Neuronal stem cell (in vitro differentiated cells): ENCODE results near the gene TPM4.

Experiments
- DNase-seq: peaks from one replicate; pipeline ENCODE4 v3.0.0-alpha.2; 2013; ENCODE audit warnings: low spot score
- H2AFZ ChIP-seq: one replicate; pipeline ENCODE4 v1.6.1; 2013; ENCODE audit warnings: mild to moderate bottlenecking, low read length, inconsistent platforms
- H2AK5ac ChIP-seq: 2 replicates; pipeline ENCODE4 v1.6.1; 2013; ENCODE audit warnings: low read depth, mild to moderate bottlenecking, inconsistent platforms, low read length, moderate library complexity, mixed read lengths
- H2BK120ac ChIP-seq: 2 replicates; pipeline ENCODE4 v1.6.1; 2013; ENCODE audit warnings: low read depth, mild to moderate bottlenecking, inconsistent platforms, low read length, moderate library complexity, mixed read lengths
- H2BK12ac ChIP-seq: one replicate; pipeline ENCODE4 v1.6.1; 2013; ENCODE audit warnings: low read length, inconsistent platforms
- H2BK15ac ChIP-seq: 2 replicates; pipeline ENCODE4 v1.6.1; 2013; ENCODE audit warnings: mild to moderate bottlenecking, low read length, inconsistent platforms, mixed read lengths
- H2BK5ac ChIP-seq: one replicate; pipeline ENCODE4 v1.6.1; 2013; ENCODE audit warnings: inconsistent platforms, mild to moderate bottlenecking, low read length, moderate library complexity
- H3K14ac ChIP-seq: one replicate; pipeline ENCODE4 v1.6.1; 2013; ENCODE audit warnings: low read length, inconsistent platforms
- H3K18ac ChIP-seq: 2 replicates; pipeline ENCODE4 v1.6.1; 2013; ENCODE audit warnings: low read length, inconsistent platforms
- H3K23ac ChIP-seq: 2 replicates; pipeline ENCODE4 v1.6.1; 2013; ENCODE audit warnings: low read depth, mild to moderate bottlenecking, mixed read lengths, low read length, inconsistent platforms; ENCODE audit not compliant: poor library complexity
- H3K27ac ChIP-seq: replicated peaks from 3 replicates; pipeline ENCODE4 v1.5.1; 2013; ENCODE audit warnings: low read length, inconsistent platforms
- H3K27me3 ChIP-seq, 3 experiments: 2 replicates each; pipeline ENCODE4 v1.6.1; 2013; ENCODE audit warnings: low read length in 3 of 3, mild to moderate bottlenecking in 2 of 3, inconsistent platforms in 1 of 3, low read depth in 1 of 3, mixed read lengths in 1 of 3, moderate library complexity in 1 of 3; ENCODE audit not compliant: control insufficient read depth in 3 of 3, insufficient read depth in 3 of 3
- H3K36me3 ChIP-seq, 2 donors: replicated peaks in 1 of 2; 2 replicates each; pipeline ENCODE4 v1.6.1; 2013; ENCODE audit warnings: low read length in 2 of 2; ENCODE audit not compliant: control insufficient read depth in 2 of 2, insufficient read depth in 2 of 2
- H3K4ac ChIP-seq: 2 replicates; pipeline ENCODE4 v1.6.1; 2013; ENCODE audit warnings: inconsistent platforms, mild to moderate bottlenecking, low read length, moderate library complexity
- H3K4me1 ChIP-seq, 2 donors: 1 replicate in 1 of 2; 2 replicates in 1 of 2; pipeline ENCODE4 v1.6.1; 2013; ENCODE audit warnings: low read length in 2 of 2, low read depth in 1 of 2; ENCODE audit not compliant: control insufficient read depth in 2 of 2, insufficient read depth in 1 of 2
- H3K4me2 ChIP-seq: one replicate; pipeline ENCODE4 v1.6.1; 2013; ENCODE audit warnings: mild to moderate bottlenecking, low read length, inconsistent platforms; ENCODE audit not compliant: insufficient read depth, poor library complexity, severe bottlenecking
- H3K4me3 ChIP-seq, 2 donors: 2 replicates each; pipeline ENCODE4 v1.5.1; 2013; ENCODE audit warnings: low read length in 2 of 2, mild to moderate bottlenecking in 2 of 2, inconsistent platforms in 1 of 2, moderate library complexity in 1 of 2
- H3K79me1 ChIP-seq: one replicate; pipeline ENCODE4 v1.6.1; 2013; ENCODE audit warnings: low read depth, mild to moderate bottlenecking, inconsistent platforms, low read length, moderate library complexity
- H3K9ac ChIP-seq: one replicate; pipeline ENCODE4 v1.6.1; 2013; ENCODE audit warnings: mild to moderate bottlenecking, low read depth, low read length, inconsistent platforms; ENCODE audit not compliant: poor library complexity
- H3K9me3 ChIP-seq, 2 donors: replicated peaks in 1 of 2; 2 replicates each; pipeline versions ENCODE3 to v1.6.1; 2013; ENCODE audit warnings: low read length in 2 of 2, mild to moderate bottlenecking in 2 of 2, inconsistent platforms in 1 of 2, low read depth in 1 of 2, mixed read lengths in 1 of 2, moderate library complexity in 1 of 2; ENCODE audit not compliant: control insufficient read depth in 2 of 2, insufficient read depth in 1 of 2
- H4K8ac ChIP-seq: one replicate; pipeline ENCODE4 v1.6.1; 2013; ENCODE audit warnings: low read depth, mild to moderate bottlenecking, inconsistent platforms, low read length, moderate library complexity
- H4K91ac ChIP-seq: one replicate; pipeline ENCODE4 v1.6.1; 2013; ENCODE audit warnings: low read length, low read depth, mild to moderate bottlenecking, inconsistent platforms; ENCODE audit not compliant: poor library complexity
- WGBS, 2 donors: extraction: QIAGEN DNeasy Blood & Tissue Kit; methylation state at CpG; one replicate each; pipeline ENCODE4 v1.1.7; 2013; ENCODE audit warnings: missing lambda C conversion rate in 2 of 2, mixed read lengths in 1 of 2; ENCODE audit not compliant: insufficient read length in 2 of 2, insufficient replicate concordance in 1 of 2; ENCODE audit errors: extremely low coverage in 2 of 2; 5-methylcytosine and 5-hydroxymethylcytosine counted together

The TPM4 gene

GRCh38 chr19:16106121-16106520, 29.8 kb downstream of the TPM4 start:
- Histone ChIP-seq H2BK5ac (no peak overlapping the region), H3K18ac (no peak overlapping the region), H3K4me1 (peaks cover 0 to 2% of the 10 kb centered on the region in 2 donors), H2BK120ac (no peak overlapping the region), H4K8ac (no peak overlapping the region), H3K36me3 (peaks cover 16 to 27% of the 10 kb centered on the region in 2 donors), H3K4me2 (no peak overlapping the region), H3K14ac (no peak overlapping the region), H2BK12ac (no peak overlapping the region), H3K27ac (no peak overlapping the region), H2AK5ac (no peak overlapping the region), H2AFZ (no peak overlapping the region), H3K4ac (no peak overlapping the region), H2BK15ac (no peak overlapping the region), H3K23ac (no peak overlapping the region), H3K9me3 (no peaks in the 10 kb centered on the region), H3K79me1 (no peaks in the 10 kb centered on the region), H3K4me3 (no peak overlapping the region), H3K27me3 (no peaks in the 10 kb centered on the region), H4K91ac (no peak overlapping the region), H3K9ac (no peak overlapping the region)
- WGBS, 2 donors = no CpG with 5 or more reads among the region's 3 CpGs
- no peak for DNase-seq

- Histone ChIP-seq H3K4me2 (peak within 1 kb of the TSS; percentile 80), H3K4ac (peak within 1 kb of the TSS; percentile 93), H3K14ac (peak within 1 kb of the TSS; percentile 11), H3K79me1 (peaks cover 11% of the 10 kb centered on the region), H3K9ac (peak within 1 kb of the TSS; percentile 91), H2BK5ac (peak within 1 kb of the TSS; percentile 63), H4K91ac (no peak within 1 kb of the TSS), H2BK12ac (no peak within 1 kb of the TSS), H2AFZ (peak within 1 kb of the TSS; percentile 85), H3K27me3 (no peaks in the 10 kb centered on the region), H3K27ac (peak within 1 kb of the TSS; percentile 66), H2BK15ac (no peak within 1 kb of the TSS), H3K18ac (peak within 1 kb of the TSS; percentile 94), H4K8ac (no peak within 1 kb of the TSS), H3K9me3 (no peaks in the 10 kb centered on the region), H2AK5ac (peak within 1 kb of the TSS; percentile 91), H3K36me3 (peaks cover 10 to 28% of the 10 kb centered on the region in 2 donors), H3K4me3 (peak within 1 kb of the TSS; percentile 78 to 98), H3K23ac (peak within 1 kb of the TSS; percentile 94), H2BK120ac (peak within 1 kb of the TSS; percentile 65), H3K4me1 (peaks cover 8 to 10% of the 10 kb centered on the region in 2 donors)
- peak; percentile 99 for DNase-seq
- no CpG with 5 or more reads among the region's 81 CpGs for WGBS, 2 donors
Observed at GRCh38 chr19:16111160-16111908, 35.0 kb downstream of the TPM4 start, which contains the start of gene RAB8A. RAB8A (plus strand) TSS chr19:16111889; CDS start chr19:16111902, 13 bp downstream.

GRCh38 chr19:16111909-16112752, 35.8 kb downstream of the TPM4 start:
- peaks cover 10 to 32% of the 10 kb centered on the region in 2 donors for H3K36me3 ChIP-seq
- H2AK5ac ChIP-seq = peak overlapping the region; percentile 70
- H2BK15ac ChIP-seq = no peak overlapping the region
- peak overlapping the region; percentile 63 for H2BK5ac ChIP-seq
- no peak for DNase-seq
- WGBS, 2 donors = no CpG with 5 or more reads among the region's 37 CpGs
- peak overlapping the region; percentile 85 for H2AFZ ChIP-seq
- peaks cover 11% of the 10 kb centered on the region for H3K79me1 ChIP-seq
- H3K4me2 ChIP-seq = peak overlapping the region; percentile 80
- H2BK12ac ChIP-seq = no peak overlapping the region
- no peaks in the 10 kb centered on the region for H3K27me3 ChIP-seq
- H3K4me3 ChIP-seq = peak overlapping the region; percentile 78 to 98
- peaks cover 8 to 10% of the 10 kb centered on the region in 2 donors for H3K4me1 ChIP-seq
- H2BK120ac ChIP-seq = peak overlapping the region; percentile 65
- H4K8ac ChIP-seq = no peak overlapping the region
- peak overlapping the region; percentile 94 for H3K18ac ChIP-seq
- H3K4ac ChIP-seq = peak overlapping the region; percentile 25
- H3K14ac ChIP-seq = peak overlapping the region; percentile 11
- H3K9ac ChIP-seq = peak overlapping the region; percentile 91
- no peak overlapping the region for H4K91ac ChIP-seq
- no peaks in the 10 kb centered on the region for H3K9me3 ChIP-seq
- H3K27ac ChIP-seq = no peak overlapping the region
- peak overlapping the region; percentile 94 for H3K23ac ChIP-seq

- Histone ChIP-seq H3K9me3 (no peaks in the 10 kb centered on the region), H3K4me2 (peak overlapping the region; percentile 80), H2AK5ac (no peak overlapping the region), H3K79me1 (peaks cover 11% of the 10 kb centered on the region), H3K4ac (no peak overlapping the region), H2BK5ac (no peak overlapping the region), H3K14ac (no peak overlapping the region), H3K36me3 (peaks cover 10 to 37% of the 10 kb centered on the region in 2 donors), H2AFZ (no peak overlapping the region), H3K4me3 (peak overlapping the region in 1 of 2 donors; percentile 78), H3K18ac (no peak overlapping the region), H2BK12ac (no peak overlapping the region), H3K9ac (no peak overlapping the region), H4K8ac (no peak overlapping the region), H2BK15ac (no peak overlapping the region), H3K23ac (no peak overlapping the region), H3K27ac (no peak overlapping the region), H4K91ac (no peak overlapping the region), H2BK120ac (no peak overlapping the region), H3K4me1 (peaks cover 6 to 10% of the 10 kb centered on the region in 2 donors), H3K27me3 (no peaks in the 10 kb centered on the region)
- WGBS, 2 donors = no CpG with 5 or more reads among the region's 2 CpGs
- DNase-seq = no peak
Observed at GRCh38 chr19:16112778-16113177, 36.5 kb downstream of the TPM4 start.
